Activated CD4-positive, alpha-beta T cell treated with anti-CD3 and anti-CD28 coated beads for 24 hours (primary cell): ENCODE data around the gene VSIG10L.

ENCODE experiments used
- DNase-seq, 2 donors: peaks; one replicate each; pipeline ENCODE4 v3.0.0-alpha.2; 2020; ENCODE audit warnings: low read depth in 2 of 2

The VSIG10L gene

DNA sequence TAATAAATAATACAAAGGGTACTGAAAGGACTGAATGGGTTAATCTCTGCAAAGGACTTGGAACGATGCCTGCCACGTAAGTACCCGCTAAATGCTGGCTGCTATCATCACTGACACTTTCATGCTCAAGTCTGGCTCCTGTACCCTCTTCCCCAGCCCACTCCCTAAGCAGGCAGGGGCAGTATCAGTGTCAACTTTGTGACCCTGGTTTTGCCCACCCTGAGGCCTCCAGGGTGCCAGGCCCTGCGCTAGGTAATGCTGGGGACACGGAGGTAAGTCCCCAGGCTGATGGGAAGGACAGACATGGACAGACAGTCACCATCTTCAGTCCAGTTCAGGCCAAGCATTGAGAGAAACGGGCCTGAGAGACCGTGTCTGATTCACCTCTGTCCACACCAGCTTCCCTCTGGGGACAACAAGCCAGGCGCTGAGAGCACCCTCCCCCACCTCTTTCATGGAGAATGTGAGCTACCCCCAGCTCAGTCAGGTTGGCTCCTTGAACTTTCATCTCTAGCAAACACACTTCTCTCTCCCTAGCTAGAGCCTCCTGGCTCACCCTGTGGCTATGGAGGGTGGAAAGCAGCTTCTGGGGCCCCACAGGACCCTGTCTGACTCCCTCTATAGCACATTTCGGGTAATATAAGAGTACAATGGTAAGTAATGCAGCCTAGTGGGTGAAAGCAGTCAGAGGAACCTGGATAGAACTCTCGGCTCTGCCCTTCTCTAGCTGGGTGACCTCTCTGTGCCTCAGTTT is 23.4 kb upstream of the VSIG10L start:
- no peak for DNase-seq

DNA sequence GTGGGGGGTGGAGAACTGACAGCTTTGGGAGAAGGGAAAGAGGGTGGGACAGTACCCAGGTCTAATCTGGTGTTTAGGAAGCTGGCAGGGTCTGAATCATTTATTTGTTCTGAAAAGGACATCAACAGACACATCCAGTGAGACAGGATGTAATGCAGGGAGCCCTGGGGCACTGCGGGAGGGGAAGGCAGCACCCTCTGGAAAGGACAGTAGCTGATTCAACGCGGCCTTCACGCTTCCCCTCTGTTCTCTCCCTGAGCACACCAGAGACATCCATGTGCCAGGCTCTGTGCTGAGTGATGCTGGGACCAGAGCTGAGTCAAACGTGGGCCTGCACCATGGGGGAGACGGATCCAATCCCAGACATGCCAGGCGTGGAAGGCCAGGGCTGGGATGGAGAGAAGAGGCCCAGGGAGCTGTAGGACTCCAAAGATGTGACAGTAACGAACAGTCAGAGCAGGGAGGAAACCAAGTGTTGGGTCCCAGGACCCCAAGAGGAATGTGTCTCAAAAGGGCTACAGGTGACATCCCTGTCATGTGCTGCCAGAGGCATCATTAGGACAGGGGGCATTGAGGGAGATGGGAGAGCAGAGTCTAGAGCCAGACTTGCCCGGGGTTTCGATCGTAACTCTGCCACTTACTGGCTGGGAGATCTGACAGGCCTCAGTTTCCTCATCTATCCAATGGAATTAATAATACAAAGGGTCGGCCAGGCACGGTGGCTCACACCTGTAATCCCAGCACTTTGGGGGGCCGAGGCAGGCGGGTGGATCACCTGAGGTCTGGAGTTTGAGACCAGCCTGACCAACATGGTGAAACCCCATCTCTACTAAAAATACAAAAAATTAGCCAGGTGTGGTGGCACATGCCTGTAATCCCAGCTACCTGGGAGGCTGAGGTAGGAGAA is 22.5 kb upstream of the VSIG10L start:
- no peak for DNase-seq

DNA sequence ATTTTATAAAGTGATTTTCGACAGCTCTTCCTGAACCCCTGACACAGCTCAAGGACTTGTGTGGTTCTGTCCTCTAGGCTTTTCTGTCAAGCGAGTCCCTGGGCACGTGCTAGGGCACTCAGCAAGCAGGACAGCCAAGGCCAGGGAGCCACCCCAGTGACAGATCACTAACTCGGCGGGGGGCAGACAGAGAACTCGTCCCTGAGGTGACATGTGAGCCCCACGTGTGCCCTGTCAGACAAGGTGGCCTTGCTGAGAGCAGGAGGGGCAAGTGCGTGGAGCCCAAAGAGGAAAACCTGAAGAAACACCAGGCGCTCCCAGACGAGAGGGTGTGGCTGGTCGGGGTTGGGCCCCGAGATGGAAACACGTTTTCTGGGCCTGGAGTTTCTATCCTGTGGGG is 19.3 kb upstream of the VSIG10L start:
- no peak for DNase-seq

DNA sequence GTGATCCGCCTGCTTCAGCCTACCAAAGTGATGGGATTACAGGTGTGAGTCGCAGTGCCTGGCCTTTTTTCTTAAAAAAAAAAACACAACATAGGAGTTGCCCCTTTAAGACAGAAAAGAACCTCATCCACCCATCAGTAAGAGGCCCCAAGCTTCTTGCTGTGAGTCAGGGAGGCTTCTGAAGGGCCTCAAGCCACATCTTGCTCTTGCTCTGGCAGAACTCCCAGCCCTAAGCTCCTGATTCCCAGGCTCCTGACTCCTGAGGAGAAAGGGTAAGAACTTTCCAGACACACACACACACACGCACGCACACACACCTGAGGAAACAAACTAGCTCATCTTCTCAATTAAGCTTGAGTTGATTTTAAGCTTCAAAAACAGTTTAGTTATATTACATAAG is 17.4 kb upstream of the VSIG10L start:
- DNase-seq = no peak

DNA sequence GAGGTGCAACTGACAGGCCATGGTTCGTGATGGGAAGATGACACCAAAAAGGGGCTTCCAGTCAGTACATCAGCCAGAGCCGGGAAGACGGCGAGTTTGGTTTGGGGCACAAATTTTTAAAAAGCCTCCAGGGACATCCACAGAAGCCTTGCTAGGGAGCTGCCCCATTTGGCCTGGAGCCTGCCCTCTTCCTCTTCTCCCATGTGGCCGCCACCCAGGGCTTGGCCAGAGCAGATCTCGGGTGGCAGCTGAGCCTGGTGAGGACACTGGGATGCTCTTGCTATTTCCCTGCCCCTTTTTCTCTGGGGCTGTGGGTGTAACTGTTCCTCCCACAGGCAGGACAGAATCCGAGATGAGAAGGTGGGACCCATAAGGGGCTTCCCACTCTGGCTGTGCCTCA is 16.0 kb upstream of the VSIG10L start:
- no peak for DNase-seq

DNA sequence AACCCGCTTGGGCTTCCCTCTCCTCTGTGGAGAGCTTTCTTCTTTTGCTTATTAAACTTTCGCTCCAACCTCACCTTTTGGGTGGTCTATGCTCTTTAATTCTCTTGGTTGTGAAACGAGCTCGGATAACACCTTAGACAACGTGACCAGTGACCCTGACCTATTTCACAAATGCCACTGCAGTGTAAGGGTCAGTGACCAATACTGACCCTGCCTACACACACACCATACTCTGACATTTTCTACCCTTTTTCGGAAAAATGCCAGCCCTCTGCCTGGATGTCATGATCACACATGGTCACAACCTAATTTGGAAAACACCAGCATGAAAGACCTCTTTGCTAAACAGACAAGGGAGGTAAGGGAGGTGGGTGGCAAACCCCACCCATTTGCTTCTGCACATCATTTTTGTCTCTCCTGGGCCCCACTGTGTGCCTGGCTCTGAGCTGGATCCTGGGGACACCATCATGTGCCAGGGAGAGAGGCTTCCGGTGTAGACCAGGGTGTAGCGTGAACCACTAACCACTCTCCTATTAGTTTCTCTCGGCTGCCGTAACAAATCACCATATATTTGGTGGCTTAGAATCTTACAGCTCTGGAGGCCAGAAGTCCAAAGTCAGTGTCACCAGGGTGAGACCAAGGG is 14.3 kb upstream of the VSIG10L start:
- DNase-seq = no peak

DNA sequence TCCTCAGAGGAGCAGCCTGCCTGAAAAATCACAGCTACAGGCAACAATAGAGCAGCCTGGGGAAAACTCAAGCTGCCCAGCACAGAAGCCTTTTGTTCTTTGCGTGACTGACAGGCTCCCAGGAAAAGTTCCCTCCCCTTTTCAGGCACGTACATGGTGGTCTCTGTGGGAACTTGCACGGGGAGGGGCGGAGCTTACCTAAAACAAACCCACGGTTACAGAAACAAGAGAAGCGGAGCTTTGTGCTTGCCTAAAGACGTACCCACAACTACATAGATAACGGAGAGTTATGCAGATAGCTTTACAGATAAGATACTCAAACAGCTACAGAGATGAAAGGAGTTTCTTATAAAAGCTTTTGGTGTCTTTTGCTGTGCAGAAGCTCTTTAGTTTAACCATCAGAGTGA is 12.8 kb upstream of the VSIG10L start:
- DNase-seq = no peak

DNA sequence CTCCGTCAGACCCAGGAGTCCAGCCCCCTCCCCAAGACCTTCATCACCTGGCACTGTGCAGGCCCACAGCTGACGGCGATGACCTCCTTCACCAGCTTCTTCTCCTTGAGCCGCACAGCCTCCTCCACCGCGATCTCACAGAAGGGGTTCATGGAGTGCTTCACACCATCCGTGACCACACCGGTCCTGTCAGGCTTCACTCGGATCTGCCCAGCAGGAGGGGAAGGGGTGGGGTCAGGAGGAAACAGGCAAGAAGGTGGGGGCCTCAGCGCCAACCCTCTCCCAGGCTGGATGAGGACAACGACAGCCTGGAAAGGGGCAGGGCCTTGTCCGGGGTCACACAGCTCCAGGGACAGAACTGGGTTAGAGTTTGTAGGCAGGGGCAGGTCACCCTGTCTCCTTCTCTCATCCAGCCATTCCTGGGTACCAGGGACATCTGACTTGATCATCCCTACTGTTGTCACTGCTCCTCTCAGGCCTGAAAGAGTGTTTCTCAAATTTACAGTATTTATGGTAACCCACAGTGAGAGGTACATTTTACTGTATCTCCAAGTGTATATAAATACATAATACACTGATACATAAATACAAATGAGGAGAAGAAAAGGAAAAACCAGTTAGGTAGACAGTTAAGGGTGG is 12.3 kb upstream of the VSIG10L start:
- DNase-seq = no peak

DNA sequence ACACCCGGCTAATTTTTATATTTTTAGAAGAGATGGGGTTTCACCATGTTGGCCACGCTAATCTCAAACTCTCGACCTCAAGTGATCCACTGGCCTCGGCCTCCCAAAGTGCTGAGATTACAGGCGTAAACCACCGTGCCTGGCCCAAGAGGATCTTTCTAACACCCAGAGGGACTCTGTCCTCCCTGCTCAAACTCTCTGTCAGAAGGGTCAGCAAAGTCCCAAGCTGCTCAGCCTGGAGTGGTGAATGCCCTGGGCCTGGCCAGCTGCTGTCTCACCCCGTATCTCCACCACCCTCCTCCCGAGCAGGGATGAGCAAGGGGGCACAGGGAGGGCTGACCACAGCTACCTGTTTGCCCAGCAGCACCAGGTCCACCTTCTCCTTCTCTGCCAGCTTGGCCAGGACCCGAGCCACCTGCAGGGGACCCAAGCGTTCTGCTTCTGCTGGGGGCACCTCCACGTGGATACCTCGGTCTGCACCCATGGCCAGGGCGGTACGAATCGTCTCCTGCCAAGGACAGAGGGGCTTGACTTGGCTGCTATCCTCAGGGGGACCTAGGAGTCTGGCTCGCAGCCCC is 10.9 kb upstream of the VSIG10L start:
- DNase-seq = no peak

DNA sequence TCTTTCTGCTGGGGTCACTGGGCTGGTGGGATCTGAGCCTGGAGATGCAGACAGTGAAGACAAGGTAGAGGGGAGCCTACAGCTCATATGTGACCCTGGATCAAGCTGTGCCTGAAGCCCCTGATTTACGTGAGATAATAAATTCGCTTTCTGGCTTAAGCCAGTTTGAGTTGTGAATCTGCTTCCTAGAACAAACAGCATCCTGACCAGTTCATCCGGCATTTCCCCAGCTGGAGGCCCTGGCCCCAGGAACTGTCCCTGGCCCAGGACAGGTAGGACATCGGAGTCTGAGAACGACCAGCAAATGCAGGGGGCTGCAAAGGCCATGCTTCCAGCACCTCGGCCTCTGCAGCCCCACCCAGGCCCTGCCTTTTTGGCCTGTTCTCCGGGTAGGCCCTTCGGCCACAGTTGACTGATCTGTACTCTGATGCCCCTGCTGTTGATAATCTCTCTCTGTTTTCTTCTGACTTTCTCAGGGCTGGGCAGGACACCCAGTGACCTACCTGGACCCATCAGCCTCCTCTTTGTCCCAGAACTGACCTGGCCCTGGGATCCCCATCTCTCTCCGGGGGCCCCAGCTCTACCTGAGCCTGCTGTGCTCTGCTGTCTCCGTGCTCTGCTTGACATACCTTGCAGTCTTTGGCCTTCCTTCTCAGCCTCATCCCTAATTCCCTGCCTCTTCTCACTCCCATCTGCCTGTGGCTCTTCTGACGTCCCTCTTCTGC is 9.5 kb upstream of the VSIG10L start:
- no peak for DNase-seq

DNA sequence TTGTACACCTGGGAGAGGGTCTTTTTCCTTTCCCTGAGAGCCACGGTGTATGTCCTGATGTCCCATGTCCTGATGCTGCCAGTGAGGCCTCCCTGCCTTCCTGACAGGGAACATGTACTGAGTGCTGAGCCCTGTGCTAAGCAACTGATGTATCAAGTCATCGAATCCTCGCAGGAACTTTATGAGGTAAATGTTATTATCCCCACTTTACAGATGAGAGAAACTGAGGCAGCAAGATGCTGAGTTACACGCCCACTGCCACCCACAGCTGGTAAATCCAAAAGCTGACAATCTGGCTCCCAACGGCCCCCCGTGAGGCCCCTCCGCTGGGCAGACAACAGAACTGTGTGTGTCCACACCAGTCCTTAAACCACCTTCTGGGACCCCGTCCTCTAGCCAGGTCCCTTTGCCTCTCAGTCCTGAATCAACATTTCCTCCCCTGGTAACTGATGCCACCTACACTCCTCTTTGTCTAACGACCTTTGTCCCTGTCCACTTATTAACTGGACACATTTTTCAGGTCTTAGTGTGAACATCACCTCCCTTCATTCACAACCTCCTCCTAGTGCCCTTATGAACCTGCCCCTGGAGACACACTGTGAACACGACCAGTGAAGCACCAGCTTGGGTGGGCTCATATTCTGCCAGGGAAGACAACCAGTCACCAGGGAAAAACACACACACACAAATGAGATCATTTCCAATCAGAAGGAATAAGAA is 5.4 kb upstream of the VSIG10L start:
- no peak for DNase-seq

DNA sequence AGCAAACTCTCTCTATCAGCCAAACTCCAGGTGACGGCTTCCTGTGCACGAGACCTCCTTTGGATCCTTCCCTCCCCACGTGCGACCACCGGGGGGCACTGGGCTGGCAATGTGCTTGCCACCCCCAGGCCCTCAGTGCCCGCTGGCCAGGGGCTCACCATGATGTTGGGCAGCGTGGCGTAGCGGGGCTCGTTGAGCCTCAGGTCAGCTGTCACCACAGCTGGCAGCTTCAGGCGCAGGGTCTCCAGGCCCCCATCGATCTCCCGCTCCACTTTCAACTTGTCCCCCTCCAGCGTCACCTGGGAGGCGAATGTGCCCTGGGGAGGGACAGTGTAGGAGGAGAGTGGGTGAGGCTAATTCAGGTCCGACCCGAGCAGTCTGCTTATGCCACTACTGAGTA is 4.8 kb upstream of the VSIG10L start:
- no peak for DNase-seq

DNA sequence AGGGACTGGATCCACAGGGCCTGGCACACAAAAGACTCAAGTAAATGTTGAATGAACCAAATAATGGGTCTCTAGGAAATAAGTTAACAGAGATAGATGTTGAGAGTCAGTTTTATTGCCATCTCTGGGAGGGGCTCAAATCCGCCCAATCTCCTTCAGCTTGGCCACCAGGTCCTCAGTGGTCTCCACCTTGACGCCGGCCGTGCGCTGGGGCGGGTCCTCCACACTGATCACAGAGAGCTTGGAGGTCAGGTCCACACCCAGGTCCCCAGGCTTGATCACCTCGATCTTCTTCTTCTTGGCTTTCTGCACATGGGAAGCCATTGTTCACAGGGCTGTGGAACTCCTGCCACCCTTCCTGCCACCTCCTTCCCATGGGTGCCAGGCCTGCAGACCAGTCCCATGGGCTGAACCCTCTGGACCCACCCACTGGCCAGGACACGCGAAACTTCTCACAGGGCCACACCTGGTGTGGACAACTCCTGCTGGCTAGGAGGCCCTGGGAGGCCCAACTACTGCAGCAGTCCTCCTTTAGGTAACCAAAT is 3.2 kb upstream of the VSIG10L start:
- DNase-seq = no peak

DNA sequence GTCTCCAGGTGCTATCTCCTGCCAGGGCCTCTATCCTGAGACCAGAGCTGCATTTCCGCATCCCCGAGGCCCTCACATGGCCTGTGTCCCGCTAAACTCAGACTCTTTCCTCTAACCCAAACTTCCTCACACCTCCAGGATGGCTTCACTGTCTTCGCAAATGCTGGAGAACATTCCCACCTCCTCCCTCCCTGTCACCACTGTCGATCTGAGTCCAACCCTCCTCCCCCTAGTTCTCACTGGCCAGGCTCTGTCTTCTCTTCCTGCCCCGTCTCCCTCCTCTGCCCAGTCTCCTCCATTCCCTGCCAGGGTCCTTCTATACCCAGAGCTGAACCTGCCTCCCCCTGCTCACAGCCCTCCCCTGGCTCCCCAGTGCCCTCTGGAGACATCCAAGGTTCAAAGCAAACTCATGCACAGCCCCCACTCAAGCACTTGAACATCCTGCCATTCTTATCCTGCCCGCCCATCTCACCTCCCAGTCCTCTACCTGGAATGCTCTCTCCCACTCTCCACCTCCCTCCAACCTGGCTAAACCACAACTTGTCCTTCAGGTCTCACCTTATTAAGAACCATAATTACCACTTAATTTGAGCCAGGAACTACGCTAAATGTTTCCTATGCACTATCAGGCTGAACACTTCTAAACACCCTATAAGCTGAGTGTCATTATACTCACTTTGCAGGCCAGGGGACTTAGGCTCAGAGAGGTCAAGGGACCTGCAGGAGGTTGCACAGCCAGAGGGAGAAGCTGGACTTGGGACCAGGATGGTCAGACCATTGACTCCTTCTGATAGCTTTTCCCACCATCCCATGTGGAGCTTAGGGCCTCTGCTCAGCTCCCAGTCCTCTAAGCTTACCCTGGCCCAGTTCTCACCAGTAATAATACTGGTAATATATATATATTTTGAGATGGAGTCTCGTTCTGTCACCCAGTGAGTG is 961 bp upstream of the VSIG10L start:
- no peak for DNase-seq

DNA sequence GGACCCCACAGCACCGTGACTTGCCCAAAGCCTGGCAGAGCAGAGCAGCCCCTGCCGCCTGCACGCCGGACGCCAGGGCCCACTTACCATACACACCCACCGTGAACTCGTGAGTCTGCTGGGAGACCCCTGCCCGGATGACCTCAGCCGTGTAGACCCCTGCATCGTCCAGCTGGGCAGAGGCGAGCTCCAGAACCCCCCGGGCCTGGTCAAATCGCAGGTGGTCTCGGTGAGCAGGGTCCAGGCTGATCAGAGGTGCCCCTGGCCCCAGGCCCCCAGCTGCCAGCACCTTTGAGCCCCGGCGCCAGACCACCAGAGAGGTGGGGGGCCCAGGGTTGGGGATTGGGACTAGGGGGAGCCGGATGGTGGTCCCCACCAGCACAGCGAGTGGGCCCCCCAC is 873 bp downstream of the VSIG10L start:
- DNase-seq = no peak

DNA sequence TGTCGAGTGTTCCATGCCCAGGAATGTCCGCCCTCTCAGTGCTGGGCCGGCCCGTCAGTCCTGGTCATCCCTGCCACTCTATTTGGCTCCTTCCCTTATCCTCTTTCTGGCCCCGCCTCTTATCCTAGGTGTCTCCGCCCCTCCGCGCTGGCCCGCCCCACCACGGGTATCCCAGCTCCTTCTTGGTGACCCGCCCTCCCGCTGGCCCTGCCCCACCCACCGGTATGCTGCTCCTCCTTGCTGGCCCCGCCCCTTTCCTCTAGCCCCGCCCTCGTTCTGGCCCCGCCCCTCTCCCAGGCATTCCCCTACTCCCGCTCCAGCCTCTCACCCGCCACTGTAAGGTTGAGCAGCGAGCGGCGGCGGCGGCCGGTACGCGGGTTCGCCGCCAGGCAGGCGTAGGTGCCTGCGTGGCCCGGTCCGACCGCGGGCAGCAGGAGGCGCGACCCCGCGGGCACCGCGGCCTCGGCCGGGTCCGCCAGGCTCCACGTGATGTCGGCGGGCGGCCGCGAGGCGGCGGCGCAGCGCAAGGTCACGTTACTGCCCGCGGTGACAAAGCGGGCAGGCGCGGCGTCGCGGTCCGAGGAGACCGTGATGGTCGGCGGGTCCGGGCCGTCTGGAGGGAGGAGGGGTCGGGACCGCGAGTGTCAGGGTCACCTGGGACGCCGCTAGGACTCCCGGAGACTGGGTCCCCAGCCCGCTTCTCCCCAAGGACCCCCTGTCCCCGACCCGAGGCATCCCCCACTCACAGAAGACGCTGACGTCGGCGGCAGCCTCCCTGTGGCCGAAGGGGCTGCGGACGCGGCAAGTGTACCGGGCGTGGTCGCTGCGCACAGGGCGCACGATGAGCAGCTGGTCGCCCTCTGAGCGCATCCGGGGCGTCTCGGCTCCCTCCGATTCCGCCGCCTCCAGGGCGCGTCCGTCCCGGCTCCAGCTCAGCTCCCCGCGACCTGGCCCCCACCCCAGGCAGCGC is 2.0 kb downstream of the VSIG10L start:
- DNase-seq = peak; percentile 92 to 98

DNA sequence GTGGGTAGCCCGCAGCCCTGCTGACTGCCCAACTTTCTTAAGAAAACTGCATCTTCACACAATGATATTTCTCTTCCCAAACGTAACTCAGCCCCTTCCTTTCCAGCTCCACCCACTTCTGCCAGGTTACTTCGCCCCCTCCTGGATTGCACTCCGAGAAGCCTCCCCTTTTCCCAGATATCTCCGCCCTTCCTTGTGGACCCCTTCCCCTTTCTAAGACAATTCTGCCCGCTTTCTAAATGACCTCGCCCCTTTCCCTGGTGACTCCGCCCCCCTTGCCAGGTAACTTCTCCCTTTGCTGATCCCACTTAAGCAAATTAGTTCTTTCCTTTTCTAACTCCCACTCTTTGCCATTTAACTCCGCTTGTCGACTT is 2.6 kb downstream of the VSIG10L start:
- DNase-seq = no peak
